HepG2 (cell line): Measurements from ENCODE around the gene DCAKD. TPM values are rescaled to one million over a fixed set of nuclear protein-coding genes. Genes with fewer than 3 reads are reported as not detected.

ENCODE experiments used
- AKNA ChIP-seq: sonication (generic); formaldehyde crosslinking; IDR thresholded peaks from 2 replicates; pipeline ENCODE4 v1.4.0; 2020; ENCODE audit warnings: missing genetic modification reagents, borderline replicate concordance
- ARNT ChIP-seq: fragments of 450-650 bp; IDR thresholded peaks from 2 replicates; pipeline ENCODE4 v1.6.1; 2017
- DNMT3B ChIP-seq: conservative IDR thresholded peaks from 2 replicates; pipeline ENCODE4 v1.6.1; 2016; ENCODE audit warnings: missing biosample characterization, control low read depth
- HNF4A ChIP-seq: sonication (generic); formaldehyde crosslinking; IDR thresholded peaks from 2 replicates; pipeline ENCODE4 v1.4.0; 2020; ENCODE audit warnings: missing genetic modification reagents
- IKZF5 ChIP-seq: IDR thresholded peaks from 2 replicates; pipeline ENCODE4 v1.6.1; 2018; ENCODE audit warnings: missing genetic modification reagents, mild to moderate bottlenecking, missing compliant biosample characterization
- NAIF1 ChIP-seq: sonication (generic); formaldehyde crosslinking; IDR thresholded peaks from 2 replicates; pipeline ENCODE4 v1.5.0; 2020; ENCODE audit warnings: mild to moderate bottlenecking, missing genetic modification reagents, borderline replicate concordance
- NCOA2 ChIP-seq: sonication (generic); formaldehyde crosslinking; IDR thresholded peaks from 2 replicates; pipeline ENCODE4 v1.8.0; 2022; ENCODE audit warnings: inconsistent platforms
- NFKBIZ ChIP-seq: IDR thresholded peaks from 2 replicates; pipeline ENCODE4 v1.6.1; 2018; ENCODE audit warnings: missing genetic modification reagents, missing compliant biosample characterization
- NR2F1 ChIP-seq, 2 experiments: fragments of 450-650 bp in 1 of 2; formaldehyde crosslinking in 1 of 2; IDR thresholded peaks; 2 replicates each; pipeline versions ENCODE4 v1.5.0 to v1.6.1; 2016 to 2020; ENCODE audit warnings: mild to moderate bottlenecking in 1 of 2, missing compliant biosample characterization in 1 of 2, missing genetic modification reagents in 1 of 2, moderate library complexity in 1 of 2
- RBM22 ChIP-seq: fragments of 200-400 bp; formaldehyde crosslinking; optimal IDR thresholded peaks from 2 replicates; pipeline ENCODE3; 2017; ENCODE audit warnings: mild to moderate bottlenecking, low read length, moderate library complexity
- RCOR2 ChIP-seq: IDR thresholded peaks from 2 replicates; pipeline ENCODE4 v1.6.1; 2016; ENCODE audit warnings: missing biosample characterization, missing genetic modification reagents
- TEAD2 ChIP-seq: sonication (generic); formaldehyde crosslinking; IDR thresholded peaks from 2 replicates; pipeline ENCODE4 v1.9.0; 2021; ENCODE audit warnings: missing genetic modification reagents
- ZBTB33 ChIP-seq: sonication (generic); formaldehyde crosslinking; IDR thresholded peaks from 2 replicates; pipeline ENCODE4 v1.4.0; 2020; ENCODE audit warnings: missing genetic modification reagents
- ZBTB46 ChIP-seq: sonication (generic); formaldehyde crosslinking; IDR thresholded peaks from 2 replicates; pipeline ENCODE4 v1.4.0; 2020; ENCODE audit warnings: mild to moderate bottlenecking, missing genetic modification reagents, borderline replicate concordance
- ZBTB7B ChIP-seq: sonication (generic); formaldehyde crosslinking; IDR thresholded peaks from 2 replicates; pipeline ENCODE4 v1.4.0; 2020; ENCODE audit warnings: missing genetic modification reagents
- ZNF251 ChIP-seq: sonication (generic); formaldehyde crosslinking; IDR thresholded peaks from 2 replicates; pipeline ENCODE4 v1.9.0; 2021; ENCODE audit warnings: mild to moderate bottlenecking, missing genetic modification reagents
- ZNF264 ChIP-seq: sonication (generic); formaldehyde crosslinking; IDR thresholded peaks from 2 replicates; pipeline ENCODE4 v1.4.0; 2020; ENCODE audit warnings: missing genetic modification reagents
- ZNF331 ChIP-seq: sonication (generic); formaldehyde crosslinking; IDR thresholded peaks from 2 replicates; pipeline ENCODE4 v1.4.0; 2020; ENCODE audit warnings: missing genetic modification reagents
- ZNF335 ChIP-seq: sonication (generic); formaldehyde crosslinking; IDR thresholded peaks from 2 replicates; pipeline ENCODE4 v1.4.0; 2020; ENCODE audit warnings: missing genetic modification reagents
- ZNF343 ChIP-seq: sonication (generic); formaldehyde crosslinking; IDR thresholded peaks from 2 replicates; pipeline ENCODE4 v1.4.0; 2020; ENCODE audit warnings: mild to moderate bottlenecking, missing genetic modification reagents
- ZNF350 ChIP-seq: sonication (generic); formaldehyde crosslinking; IDR thresholded peaks from 2 replicates; pipeline ENCODE4 v1.4.0; 2020; ENCODE audit warnings: mild to moderate bottlenecking, low read depth, missing genetic modification reagents, borderline replicate concordance
- ZNF776 ChIP-seq: sonication (generic); formaldehyde crosslinking; IDR thresholded peaks from 2 replicates; pipeline ENCODE4 v1.4.0; 2020; ENCODE audit warnings: mild to moderate bottlenecking, missing genetic modification reagents
- polyA plus RNA-seq, 8 experiments: library from polyadenylated mRNA; depleted of rRNA in 3 of 8; stranded (reverse) in 7 of 8; unstranded in 1 of 8; fragments of >200 nt; fragmentation: Illumina TruSeq in 4 of 8; extraction: Trizol in 4 of 8; gene quantifications; 2 replicates each; pipeline versions ENCODE4 v1.2.1 to v1.2.3, GENCODE V29; 2011 to 2016; ENCODE audit warnings: low read depth in 4 of 8, missing spikeins in 1 of 8, mixed read lengths in 1 of 8; ENCODE audit not compliant: insufficient read depth in 1 of 8
- total RNA-seq, 5 experiments: library from RNA; depleted of rRNA; stranded (reverse); fragments of >200 nt; fragmentation: Illumina TruSeq; extraction: Trizol; gene quantifications; 2 replicates each; pipeline ENCODE4 v1.2.3, GENCODE V29; 2016; ENCODE audit warnings: low read depth in 1 of 5

DCAKD gene
- total and polyA plus RNA-seq, 2 of the 13 experiments (the other 11 are each of a cell fraction or from before 2014, with no cell fraction given) = 25.9 to 29.2 TPM

- TF ChIP-seq ZBTB7B (CRISPR knock-in tag) (peak; percentile 27; the same call in 1 of the 2 replicates), ZNF776 (CRISPR knock-in tag) (no peak), NAIF1 (CRISPR knock-in tag) (no peak), IKZF5 (no peak), ZNF331 (CRISPR knock-in tag) (peak; percentile 22; the same call in 1 of the 2 replicates), TEAD2 (CRISPR knock-in tag) (no peak), HNF4A (peak; percentile 6; the same call in 1 of the 2 replicates), DNMT3B (CRISPR knock-in tag) (no peak), ZNF264 (CRISPR knock-in tag) (0 out of 2 replicates have a peak, but pooled peaks have one; percentile 20), ZNF343 (CRISPR knock-in tag) (no peak), ZNF251 (no peak), NFKBIZ (CRISPR knock-in tag) (no peak), NCOA2 (CRISPR knock-in tag) (no peak), RCOR2 (0 out of 2 replicates have a peak, but pooled peaks have one; percentile 16), ZBTB33 (no peak), ARNT (no peak), RBM22 (peak; percentile 41), NR2F1 (CRISPR knock-in tag; IDR thresholded peaks at IDR 0.05) (no peak), ZBTB46 (CRISPR knock-in tag) (no peak), ZNF350 (CRISPR knock-in tag) (0 out of 2 replicates have a peak, but pooled peaks have one; percentile 23), ZNF335 (CRISPR knock-in tag) (0 out of 2 replicates have a peak, but pooled peaks have one; percentile 50), AKNA (CRISPR knock-in tag) (no peak)
These were observed 862 bp downstream of the DCAKD start (continued) for GRCh38 chr17:45050481-45051059.
